Putamen (tissue), 1 donor: ENCODE measurements around the gene SLC9C2.
"Not testable (repeated sequence)": the region's sequence is repeated elsewhere in the genome, so short reads cannot be mapped to it uniquely, and the experiment has no call there.

Source experiments
- DNase-seq: peaks from one replicate; pipeline ENCODE4 v3.0.0-alpha.2; 2016; ENCODE audit warnings: low spot score

Gene SLC9C2

DNA sequence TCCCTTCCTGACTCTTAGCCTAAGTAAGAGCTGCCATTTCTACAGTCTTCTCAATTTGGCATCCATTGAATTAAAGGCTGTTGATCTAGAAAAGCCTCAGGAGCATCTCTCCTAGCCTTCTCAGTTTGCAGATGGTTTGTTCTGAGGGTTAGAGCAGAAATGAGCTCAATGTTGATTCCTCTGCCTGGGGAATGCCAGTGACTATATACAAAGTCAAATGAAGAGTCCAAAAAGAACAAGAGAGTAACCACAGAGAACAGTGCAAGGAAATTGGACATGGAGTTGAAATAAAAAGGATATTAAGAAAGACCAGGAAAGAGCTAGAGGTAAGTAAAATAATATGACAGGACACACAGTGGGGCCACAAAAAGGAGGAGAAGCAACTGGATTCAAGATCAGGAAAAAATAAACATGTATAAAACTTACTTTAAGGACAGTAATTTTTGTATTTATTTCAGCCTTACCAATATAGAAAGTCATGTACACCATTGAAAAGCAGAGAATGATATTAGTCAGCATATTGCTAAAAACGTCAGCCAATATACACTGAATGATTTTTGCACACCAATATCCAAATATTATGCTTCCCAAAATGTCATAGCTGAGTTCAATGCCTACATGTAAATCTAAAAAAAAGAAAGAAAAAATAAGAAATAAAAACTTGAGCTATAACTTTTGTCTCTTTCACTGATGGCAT, 21.3 kb downstream of the SLC9C2 start:
- DNase-seq = no peak

DNA sequence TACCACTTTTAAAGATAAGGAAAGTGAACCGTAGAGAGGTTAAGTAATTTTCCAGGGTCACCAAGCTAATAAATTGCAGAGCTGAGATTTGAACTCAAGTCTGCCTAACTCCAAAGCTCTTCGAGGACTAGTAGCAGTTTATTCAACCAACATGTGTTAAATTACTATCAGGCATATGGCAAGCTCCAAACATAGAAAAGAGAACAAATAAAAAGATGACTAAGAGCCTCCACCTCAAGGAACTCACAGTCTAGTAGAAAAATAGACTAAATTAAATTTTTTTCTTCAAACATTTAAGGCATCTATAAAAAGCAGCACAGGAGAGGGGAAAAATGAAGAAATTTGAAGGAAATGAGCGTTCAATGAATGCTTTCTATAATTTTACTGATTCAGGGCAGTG, 22.2 kb downstream of the SLC9C2 start:
- DNase-seq = no peak

DNA sequence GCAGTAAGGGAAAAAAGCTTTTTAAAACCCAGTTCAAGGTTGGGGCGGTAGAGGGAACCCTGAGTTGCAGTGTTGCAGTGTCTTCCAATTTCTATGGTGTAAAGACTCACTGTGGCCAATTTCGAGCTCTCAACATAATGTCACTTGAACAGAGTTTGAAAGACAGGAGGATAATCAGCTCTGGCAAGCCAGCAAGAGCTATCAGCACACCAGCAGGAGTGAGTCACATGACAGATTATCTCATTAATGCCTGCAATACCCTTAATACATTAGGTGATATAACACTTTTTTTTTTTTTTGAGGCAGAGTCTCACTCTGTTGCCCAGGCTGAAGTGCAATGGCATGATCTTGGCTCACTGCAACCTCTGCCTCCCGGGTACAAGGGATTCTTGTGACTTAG, 22.8 kb downstream of the SLC9C2 start:
- DNase-seq = no peak

DNA sequence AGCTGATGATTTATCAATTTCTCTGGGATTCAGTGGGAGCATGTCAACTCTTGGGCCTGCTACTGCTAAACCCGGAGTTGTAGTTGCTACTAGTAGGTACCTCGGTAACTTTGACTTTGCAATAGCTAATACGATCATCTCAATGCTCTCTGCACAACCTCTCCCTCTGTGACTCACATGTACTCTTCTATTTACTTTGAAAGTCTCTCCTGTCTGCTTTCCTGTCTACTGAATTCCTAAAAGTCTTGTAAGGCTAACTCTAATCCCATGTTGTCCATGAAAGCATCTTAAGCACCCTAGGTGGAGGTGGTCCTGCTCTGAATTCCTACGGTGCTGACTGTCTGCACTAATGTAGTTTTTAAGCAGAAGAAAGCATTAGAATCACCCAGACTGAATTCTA, 29.3 kb downstream of the SLC9C2 start:
- DNase-seq = no peak

DNA sequence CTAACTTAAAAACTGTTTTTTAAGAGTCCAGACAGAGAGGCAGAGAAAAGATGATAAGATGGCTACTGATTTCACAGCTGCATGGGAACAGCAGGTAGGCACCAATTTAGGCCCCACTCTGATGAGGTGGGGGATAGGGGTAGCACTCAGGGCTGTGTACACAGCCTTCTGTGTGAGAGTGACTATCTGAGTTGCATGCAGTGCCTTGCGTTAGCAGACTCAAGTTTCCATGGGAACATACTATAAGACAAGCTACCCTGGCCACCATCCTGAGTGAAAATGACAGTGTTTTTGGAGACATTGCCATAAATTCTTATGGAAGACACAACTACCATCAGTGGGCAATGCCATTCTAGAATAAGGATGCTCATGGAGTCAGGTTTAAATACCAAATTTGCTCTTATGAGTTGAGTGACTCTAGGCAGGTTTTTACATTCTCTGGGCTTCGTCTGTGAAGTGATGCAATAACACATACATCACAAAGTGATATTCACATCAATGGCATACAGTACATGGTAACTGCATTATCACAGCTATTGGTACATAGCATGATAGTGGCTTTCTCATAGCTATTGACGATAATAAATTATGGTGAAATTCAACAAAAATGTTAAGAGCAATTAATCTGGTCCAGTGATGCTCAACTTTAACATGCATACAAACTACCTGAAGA, 30.5 kb downstream of the SLC9C2 start:
- DNase-seq = no peak

DNA sequence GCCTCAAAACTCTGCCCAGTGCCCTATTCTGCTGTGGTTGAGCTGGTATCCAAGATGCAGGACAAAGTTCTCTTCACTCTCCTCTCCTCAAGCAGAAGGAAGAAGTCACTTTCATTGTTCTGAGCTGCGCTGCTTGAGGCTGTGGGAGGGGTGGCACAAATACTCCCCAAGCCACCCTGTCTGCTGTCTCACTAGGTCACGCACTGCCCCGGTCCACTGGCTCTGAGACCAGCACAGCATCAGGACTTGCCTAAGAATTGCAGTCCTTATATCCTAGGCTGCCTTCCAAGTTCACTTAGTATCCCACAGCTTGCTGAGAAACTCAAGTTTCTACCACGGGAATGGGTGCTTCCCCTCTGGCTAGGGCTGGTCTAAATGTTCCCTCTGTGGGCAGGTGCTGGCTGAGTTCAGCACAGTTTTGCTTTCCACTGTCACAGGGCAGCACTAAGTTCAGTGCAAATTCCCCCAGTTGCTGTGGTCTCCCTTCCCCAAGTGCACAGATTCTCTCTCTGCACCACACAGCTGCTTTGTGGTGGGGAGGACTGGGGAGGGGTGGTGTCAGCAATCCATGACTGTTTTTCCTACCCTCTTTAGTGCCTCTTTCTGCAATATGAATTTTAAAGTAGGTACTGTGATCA, 32.4 kb downstream of the SLC9C2 start:
- DNase-seq = no peak

DNA sequence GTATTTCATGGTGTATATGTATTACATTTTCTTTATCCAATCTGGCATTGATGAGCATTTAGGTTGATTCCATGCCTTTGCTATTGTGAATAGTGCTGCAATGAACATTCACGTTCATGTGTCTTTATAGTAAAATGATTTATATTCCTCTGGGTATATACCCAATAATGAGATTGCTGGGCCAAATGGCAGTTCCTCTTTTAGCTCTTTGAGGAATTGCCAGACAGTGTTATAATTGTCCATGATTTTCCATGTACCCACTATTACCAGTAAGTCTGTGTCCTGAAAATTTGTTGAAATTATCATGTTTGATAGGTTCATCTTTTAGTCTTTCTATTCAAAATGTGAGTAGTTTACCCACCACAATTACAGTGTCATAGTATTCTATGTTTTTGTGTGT, 34.4 kb downstream of the SLC9C2 start:
- DNase-seq = no peak

DNA sequence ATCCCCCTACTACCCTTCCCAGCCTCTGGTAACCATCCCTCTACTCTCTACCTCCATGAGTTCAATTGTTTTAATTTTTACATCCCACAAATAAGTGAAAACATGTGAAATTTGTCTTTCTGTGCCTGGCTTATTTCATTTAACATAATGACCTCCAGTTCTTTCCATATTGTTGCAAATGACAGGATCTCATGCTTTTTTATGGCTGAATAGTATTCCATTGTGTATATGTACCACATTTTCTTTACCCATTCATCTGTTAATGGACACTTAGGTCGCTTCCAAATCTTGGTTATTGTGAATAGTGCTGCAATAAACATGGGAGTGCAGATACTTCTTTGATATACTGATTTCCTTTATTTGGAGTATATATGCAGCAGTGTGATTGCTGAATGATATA, 39.0 kb downstream of the SLC9C2 start:
- not testable (repeated sequence) for DNase-seq

DNA sequence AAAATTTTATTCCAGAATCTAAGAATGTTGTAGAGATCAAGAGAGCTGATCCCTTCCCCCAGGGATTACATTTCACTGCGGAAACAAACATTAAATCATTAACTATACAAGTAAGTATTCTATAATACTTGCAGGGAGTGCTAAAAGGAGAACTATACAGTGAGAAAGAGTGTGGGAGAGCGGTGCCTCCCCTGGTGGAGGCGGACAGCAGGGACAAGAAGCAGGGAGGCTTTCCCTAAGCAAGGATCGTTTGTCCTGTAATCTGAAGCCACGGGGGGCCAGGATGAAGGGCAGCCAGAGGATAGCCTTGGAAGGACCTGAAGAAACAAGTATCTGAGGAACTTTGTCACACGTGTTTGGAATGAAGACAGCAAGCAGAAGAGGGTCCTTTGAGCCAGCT, 40.1 kb downstream of the SLC9C2 start:
- DNase-seq = no peak

DNA sequence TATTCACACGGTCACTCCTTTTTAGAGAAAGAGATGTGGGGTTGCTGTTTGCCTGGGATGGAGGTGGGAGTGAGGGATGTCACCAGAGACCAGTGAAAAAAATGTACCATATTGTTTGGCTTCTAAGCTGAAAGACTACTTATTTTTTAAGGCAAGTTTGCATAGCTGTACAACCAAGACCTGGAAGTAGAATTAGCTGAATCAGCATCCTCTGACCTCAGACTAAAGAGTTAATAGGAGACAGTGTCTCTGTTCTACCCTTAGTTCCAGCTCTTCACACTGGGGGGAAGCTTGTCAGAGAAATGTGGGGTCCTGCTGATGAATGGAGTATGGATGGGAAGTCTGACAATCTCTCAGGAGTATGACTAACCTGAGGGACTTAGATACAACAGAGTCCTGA, 41.6 kb downstream of the SLC9C2 start:
- DNase-seq = no peak

DNA sequence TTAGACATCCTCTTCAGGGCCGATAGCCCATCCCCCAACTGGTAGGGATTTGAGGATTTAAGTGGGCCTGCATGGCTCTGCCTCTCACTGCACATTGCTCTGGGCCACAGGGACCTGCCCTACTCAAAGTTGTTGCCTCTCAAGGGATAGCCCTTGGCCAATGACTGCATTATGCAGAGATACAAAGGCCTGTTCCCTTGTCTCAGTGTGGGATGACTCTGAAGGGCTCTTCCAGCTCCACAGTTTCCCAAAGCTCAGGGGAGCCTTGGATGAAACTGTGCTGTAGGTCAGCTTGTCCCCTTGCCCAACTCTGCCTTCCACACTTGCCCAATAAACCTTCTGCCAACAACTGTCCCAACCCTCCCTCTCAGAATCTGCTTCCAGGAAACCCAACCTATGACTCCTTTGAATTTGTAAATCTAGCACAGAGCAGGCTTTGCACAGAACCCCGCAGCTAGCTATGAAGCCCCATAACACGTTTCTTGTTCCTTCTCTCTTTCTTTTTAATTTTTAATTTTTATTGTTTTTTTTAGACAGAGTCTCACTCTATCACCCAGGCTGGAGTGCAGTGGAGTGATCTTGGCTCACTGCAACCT, 42.5 kb downstream of the SLC9C2 start:
- no peak for DNase-seq

DNA sequence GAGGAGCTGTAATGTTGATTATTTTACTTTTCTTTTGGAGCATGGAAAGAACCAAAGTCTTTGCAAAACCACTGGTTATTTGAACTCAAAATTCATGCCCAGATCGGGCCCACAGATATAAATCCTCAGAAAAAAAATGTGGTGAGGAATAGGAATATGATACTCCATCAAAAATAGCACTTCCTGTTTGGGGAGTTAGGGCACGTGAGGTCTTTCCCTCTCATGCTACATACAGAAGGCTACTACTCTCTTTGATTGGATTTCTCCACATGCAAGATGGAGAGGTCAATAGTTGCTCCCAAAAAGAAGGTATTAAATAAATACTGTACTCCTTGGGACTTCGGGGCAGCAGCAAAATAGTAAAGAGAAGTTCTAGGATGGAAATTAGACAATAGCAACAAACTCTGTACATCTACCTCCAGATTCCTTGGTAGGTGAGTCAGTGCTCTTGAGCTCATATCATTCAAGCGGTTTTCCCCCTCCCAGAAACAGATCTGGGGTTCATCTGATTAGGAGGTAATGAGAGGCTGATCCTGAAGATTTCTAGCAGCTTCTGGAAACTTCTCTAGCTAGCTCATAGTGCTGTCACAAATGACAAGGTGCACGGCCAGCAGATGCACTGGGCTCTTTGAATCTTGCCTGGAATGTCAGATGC, 47.1 kb downstream of the SLC9C2 start:
- DNase-seq = no peak

DNA sequence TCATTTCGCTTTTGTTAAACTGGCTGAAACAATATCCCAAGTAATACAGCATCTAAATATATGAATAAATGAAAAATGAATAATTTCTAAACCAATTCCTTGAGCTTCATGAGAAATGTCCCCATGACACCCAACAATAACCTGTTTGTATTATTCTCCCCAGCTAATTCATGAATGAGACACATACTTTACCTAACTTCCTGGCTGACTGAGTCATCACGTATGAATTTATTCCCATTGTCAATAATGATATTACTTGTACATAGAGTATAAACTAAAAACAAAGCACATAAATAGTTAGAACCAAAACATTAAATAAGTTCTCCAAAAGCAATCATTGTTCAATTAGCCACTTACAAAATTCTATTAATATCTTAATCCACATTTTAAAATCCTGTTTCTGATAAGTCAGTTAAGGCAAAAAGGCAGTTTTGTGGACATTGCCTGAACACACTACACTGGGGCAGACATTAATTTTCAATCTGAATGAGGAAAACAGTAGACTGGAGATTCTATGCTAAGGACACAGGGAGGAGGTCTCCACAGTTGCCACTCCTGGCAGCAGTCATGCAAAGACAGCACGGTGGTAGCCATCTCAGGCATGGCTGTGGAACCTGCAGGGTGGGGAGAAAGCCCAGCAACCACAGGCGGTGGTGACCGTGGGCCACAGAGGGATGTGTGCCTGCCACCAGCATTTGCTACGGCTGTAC, 48.2 kb downstream of the SLC9C2 start:
- DNase-seq = no peak

DNA sequence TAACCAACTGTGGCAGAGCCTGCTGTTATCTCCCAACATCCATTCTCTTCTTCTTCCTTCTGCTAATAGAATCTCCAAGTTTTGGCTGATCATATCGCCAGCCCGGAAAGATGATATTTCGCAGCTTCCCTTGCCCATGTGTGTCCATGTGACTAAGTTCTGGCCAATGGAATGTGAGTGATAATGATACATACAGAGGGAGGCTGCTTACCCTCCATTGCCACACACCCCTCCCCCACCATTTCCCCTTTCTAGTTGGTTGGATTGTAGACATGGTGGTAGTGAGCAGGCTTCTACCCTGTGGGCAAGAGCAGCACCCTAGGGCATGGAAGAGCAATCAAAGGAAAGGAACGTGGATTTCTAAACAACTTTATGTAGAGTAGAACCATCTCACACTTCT, 48.8 kb downstream of the SLC9C2 start:
- DNase-seq = no peak

DNA sequence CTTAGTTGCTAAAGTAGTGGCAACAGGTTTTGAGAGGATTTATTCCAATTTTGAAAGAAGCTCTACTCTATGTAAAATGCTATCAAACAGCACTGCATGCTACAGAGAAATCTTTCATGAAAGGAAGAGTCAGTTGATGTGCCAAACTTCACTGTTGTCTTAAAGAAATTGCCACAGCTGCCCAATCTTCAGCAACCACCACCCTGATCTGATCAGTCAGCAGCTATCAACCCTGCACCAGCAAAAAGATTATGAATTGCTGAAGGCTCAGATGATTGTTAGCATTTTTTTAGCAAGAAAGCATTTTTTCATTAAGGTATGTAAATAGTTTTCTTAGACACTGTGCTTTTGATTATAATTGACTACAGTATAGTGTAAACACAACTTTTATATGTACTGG, 49.6 kb downstream of the SLC9C2 start:
- DNase-seq = no peak

DNA sequence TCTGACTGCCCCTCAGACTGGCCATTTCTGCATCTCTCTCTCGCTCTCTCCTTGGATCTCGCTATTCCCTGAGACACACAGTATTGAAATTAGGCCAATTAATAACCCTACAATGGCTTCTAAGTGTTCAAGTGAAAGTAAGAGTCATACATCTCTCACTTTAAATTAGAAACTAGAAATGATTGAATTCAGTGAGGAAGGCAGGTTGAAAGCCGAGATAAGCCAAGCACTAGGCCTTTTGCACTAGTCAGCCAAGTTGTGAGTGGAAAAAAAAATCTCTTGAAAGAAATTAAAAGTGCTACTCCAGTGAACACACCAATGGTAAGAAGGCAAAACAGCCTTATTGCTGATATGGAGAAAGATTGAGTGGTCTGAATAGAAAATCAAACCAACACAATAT, 51.2 kb downstream of the SLC9C2 start:
- no peak for DNase-seq

DNA sequence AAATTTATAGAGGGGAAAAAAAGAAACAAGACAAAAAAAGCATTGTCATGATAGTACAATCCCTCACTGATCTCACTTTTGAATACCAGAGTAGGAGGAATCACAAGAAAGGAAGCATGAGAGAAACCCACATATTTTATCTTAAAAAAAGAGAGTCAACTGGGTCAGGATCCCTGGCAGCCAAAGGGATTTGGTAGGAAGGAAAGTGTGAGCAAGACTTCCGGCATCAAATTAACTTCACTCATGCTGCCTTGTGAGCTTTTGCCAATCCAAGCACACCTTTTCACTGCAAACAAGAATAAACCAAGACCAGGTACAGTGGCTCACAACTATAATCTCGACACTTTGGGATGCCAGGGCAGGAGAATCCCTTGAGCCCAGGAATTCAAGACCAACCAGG, 53.1 kb downstream of the SLC9C2 start:
- DNase-seq = peak; percentile 41

DNA sequence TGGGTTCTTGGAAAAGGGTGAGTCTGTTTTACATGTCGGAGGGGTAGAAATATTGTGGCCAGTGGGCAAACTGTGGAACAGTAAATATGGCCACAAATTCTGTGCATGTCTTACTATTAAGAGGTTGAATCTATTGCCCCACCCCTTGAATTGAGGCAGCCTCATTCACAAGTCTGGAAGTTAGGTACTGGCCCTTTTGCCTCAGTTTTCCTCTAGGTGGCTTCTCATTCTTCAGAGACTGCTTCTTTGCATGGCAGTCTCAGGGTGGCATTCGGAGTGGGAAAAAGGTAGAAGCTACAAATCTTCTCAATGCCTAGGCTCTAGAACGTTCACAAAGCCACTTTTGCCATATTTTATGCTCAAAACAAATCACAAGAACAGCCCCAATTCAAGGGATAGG, 57.2 kb downstream of the SLC9C2 start:
- DNase-seq = no peak

DNA sequence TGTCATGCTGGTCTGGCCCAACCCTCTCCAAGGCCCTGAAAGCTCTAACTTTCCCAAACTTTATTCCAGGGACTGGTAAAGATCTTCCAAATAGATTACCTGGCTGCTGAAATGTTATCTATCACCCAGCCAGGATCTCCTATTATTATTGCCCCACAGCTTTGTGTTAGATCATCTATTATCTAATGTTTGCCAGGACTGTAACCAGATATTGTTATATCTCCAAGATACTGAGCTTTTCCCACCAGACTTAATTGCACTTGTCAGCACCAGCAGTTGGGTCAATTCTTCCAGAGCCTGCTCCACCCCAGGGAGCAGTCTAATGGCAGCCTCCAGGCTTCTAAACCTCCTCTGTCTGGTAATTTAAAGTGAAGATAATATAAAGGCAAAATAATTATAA, 66.6 kb downstream of the SLC9C2 start:
- no peak for DNase-seq

DNA sequence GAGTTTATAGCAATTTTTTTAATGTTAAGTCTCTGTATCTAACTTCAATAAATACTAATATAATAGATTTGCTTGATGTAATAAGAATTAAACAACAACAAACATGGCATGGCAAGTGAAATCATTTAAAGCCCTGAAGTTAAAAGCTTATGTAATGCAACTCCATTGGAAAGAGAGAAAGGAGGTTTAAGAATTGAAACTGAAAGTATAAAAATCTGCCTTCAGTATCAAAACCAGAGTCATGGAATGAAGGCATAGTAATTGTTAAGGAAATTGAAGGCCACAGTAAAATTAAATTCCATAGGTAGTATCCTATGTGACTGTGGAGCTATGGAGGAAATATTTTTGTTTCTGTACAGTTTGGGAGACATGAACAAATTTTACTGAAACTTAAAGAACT, 70.6 kb downstream of the SLC9C2 start:
- no peak for DNase-seq

DNA sequence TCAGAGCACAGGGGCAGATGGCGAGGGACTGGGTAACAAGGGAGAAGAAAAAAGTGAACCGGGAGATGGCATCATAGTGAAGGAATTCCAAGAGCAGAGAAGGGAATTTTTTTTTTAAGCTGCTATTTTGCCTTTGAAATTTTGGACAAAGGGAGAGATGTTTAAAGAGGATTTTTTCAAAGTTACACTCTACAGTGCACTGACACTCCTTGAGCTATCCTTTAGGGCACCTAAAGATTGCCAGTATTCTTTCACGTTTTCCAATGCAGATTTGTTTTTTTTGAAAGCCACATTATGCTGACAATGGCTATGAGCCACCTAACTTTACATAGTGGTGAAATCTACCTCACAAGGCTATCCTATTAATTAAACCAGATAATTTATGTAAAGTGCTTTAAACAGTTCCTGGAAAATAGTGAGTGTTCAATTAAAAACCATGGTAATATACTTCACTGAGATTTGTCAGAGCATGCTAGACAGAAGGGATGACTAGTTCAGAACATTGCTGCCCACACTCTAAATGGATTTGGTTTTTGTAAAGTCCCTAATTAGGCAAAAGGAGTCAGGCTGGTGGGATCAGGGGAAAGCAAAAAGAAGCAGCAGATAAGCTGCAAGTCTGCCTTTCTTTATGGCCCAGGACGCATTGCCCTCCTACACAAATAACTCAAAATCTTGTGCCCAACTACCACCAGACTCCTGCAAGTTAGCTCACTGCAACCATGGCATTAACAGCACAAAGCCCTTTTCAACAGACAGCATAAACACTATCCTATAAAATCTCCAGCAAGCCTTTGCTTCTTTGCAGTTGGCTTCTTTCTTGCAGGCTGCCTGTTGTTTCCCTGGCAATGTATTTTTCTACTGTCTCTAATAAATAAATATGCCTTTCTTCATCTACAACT, 71.8 kb downstream of the SLC9C2 start:
- no peak for DNase-seq
